Measurements from ENCODE around the gene PATE2. TPM values are rescaled to one million over a fixed set of nuclear protein-coding genes. Genes with fewer than 3 reads are reported as not detected.

The PATE2 gene
- total RNA-seq, 1 donor from 2014 or later = 0.23 TPM

Other genes starting within 250 kb of the PATE2 start
- gene EI24, start 209.4 kb downstream of the PATE2 start, total RNA-seq = 108 TPM
- 138 TPM for gene STT3A, start 186.0 kb downstream of the PATE2 start, total RNA-seq
- gene CHEK1, start 153.7 kb downstream of the PATE2 start, total RNA-seq = 2.8 TPM
- not detected for gene ACRV1, start 98.0 kb downstream of the PATE2 start, total RNA-seq
- not detected for gene PATE1, start 32.5 kb downstream of the PATE2 start, total RNA-seq
- not detected for gene PATE3, start 9.3 kb upstream of the PATE2 start, total RNA-seq
- gene PATE4, start 54.5 kb upstream of the PATE2 start, total RNA-seq = not detected
- 2.7 TPM for gene HYLS1, start 108.8 kb upstream of the PATE2 start, total RNA-seq
- gene PUS3, start 124.4 kb upstream of the PATE2 start, total RNA-seq = 14.8 TPM
- gene DDX25, start 125.7 kb upstream of the PATE2 start, total RNA-seq = not detected
- gene VSIG10L2, start 167.2 kb upstream of the PATE2 start, total RNA-seq = 0.75 TPM

Data from ureter (tissue), 1 donor.